MCF 10A (cell line): ENCODE measurements around the gene RHOBTB3. TPM values are rescaled to one million over a fixed set of nuclear protein-coding genes. Genes with fewer than 3 reads are reported as not detected.

ENCODE experiments used
- BruUV-seq: library from RNA; stranded (reverse); fragments of 400-500 nt; replicated peaks from 2 replicates; lab custom pipeline; 2021; lab: Mats Ljungman, UMichigan
- CTCF ChIA-PET: fragments of 300-600 bp; sonication (Branson Sonifier 250); formaldehyde crosslinking; extraction: SDS; loops from one replicate; lab custom pipeline; 2021; ENCODE audit warnings: antibody characterized with exemption, inconsistent platforms; lab: Yijun Ruan, JAX
- POLR2A ChIA-PET: fragments of 300-600, 350-650 bp; sonication (Branson Sonifier 250); formaldehyde crosslinking; extraction: SDS; loops from one replicate; lab custom pipeline; 2020; ENCODE audit warnings: antibody characterized with exemption, inconsistent platforms; lab: Yijun Ruan, JAX
- DNase-seq: peaks from one replicate; pipeline ENCODE4 v3.0.0-alpha.2; 2018; ENCODE audit not compliant: unreplicated experiment
- H3K27ac Mint-ChIP-seq: one replicate; pipeline ENCODE4 v1.8.0; 2022; ENCODE audit warnings: mild to moderate bottlenecking, low read depth, mixed read lengths; ENCODE audit not compliant: unreplicated experiment
- H3K27me3 Mint-ChIP-seq: one replicate; pipeline ENCODE4 v1.8.0; 2022; ENCODE audit warnings: mixed read lengths; ENCODE audit not compliant: insufficient read depth, unreplicated experiment
- H3K36me3 Mint-ChIP-seq: one replicate; pipeline ENCODE4 v1.8.0; 2022; ENCODE audit warnings: mild to moderate bottlenecking, moderate library complexity, mixed read lengths; ENCODE audit not compliant: insufficient read depth, unreplicated experiment
- H3K4me1 Mint-ChIP-seq: one replicate; pipeline ENCODE4 v1.8.0; 2022; ENCODE audit warnings: mixed read lengths; ENCODE audit not compliant: insufficient read depth, unreplicated experiment
- H3K4me3 Mint-ChIP-seq: one replicate; pipeline ENCODE4 v1.8.0; 2022; ENCODE audit warnings: mild to moderate bottlenecking, moderate library complexity, mixed read lengths; ENCODE audit not compliant: unreplicated experiment
- H3K9me3 Mint-ChIP-seq: one replicate; pipeline ENCODE4 v1.8.0; 2022; ENCODE audit warnings: mixed read lengths; ENCODE audit not compliant: unreplicated experiment
- intact Hi-C: fragments of 100-400 bp; cut with micrococcal nuclease; formaldehyde crosslinking; loops from 2 replicates; pipeline ENCODE4 v1.14.1; 2022
- total RNA-seq: library from RNA; stranded (reverse); gene quantifications from 2 replicates; pipeline ENCODE4 v1.2.3, GENCODE V29; 2022
- TF ChIP-seq, protein P1 (sequence below): fragments of 200-600 bp; IDR thresholded peaks from one replicate; pipeline ENCODE4 v1.8.0; 2022; ENCODE audit warnings: antibody characterized with exemption, mild to moderate bottlenecking; ENCODE audit not compliant: unreplicated experiment

RHOBTB3 gene
- total RNA-seq, 1 experiment from 2014 or later = 3.4 TPM

DNA sequence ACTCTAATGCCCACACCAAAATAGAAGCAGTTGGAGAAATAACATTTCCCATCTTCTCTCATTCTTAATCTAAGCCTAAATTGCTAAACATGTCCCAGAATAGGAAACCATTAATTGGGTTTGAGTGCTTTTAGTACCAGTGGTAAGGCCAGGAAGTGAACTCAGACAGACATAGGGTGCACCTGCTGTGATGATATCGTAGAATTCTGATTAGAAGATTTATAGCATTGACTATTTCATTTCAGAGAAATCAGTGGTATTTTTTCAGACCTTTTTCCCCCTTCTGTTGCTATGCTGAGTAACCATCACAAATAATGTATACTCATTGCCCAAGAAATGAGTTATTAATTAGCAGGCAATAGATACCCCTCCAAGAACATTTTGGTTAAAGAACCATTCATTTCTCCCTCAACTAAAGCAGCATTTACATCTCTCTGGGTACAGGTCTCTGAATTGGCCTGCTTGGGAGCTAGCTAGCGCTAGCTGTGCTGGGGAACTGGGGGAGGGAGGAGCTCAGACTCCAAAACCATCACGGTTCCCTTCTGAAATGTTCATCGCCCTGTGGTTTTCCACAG lies 84.1 kb downstream of the RHOBTB3 start:
- H3K27me3 Mint-ChIP-seq = no peaks in the 10 kb centered on the region
- no peak overlapping the region for H3K4me3 Mint-ChIP-seq
- CTCF ChIA-PET = interaction anchor here (1.8 kb wide), 1 partner anchor 32 kb away, joined by 5 read pairs; no protein-coding TSS in a partner anchor
- peaks cover 36% of the 10 kb centered on the region for H3K36me3 Mint-ChIP-seq
- POLR2A ChIA-PET = no interaction called here
- no peak for DNase-seq
- intact Hi-C loops = no loop called here
- no peaks in the 10 kb centered on the region for H3K9me3 Mint-ChIP-seq
- TF ChIP-seq, protein P1, sequence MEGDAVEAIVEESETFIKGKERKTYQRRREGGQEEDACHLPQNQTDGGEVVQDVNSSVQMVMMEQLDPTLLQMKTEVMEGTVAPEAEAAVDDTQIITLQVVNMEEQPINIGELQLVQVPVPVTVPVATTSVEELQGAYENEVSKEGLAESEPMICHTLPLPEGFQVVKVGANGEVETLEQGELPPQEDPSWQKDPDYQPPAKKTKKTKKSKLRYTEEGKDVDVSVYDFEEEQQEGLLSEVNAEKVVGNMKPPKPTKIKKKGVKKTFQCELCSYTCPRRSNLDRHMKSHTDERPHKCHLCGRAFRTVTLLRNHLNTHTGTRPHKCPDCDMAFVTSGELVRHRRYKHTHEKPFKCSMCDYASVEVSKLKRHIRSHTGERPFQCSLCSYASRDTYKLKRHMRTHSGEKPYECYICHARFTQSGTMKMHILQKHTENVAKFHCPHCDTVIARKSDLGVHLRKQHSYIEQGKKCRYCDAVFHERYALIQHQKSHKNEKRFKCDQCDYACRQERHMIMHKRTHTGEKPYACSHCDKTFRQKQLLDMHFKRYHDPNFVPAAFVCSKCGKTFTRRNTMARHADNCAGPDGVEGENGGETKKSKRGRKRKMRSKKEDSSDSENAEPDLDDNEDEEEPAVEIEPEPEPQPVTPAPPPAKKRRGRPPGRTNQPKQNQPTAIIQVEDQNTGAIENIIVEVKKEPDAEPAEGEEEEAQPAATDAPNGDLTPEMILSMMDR = no peak
- H3K4me1 Mint-ChIP-seq = peaks cover 13% of the 10 kb centered on the region
- no TSS peak for BruUV-seq
- H3K27ac Mint-ChIP-seq = no peak overlapping the region

- POLR2A ChIA-PET = no interaction called here
- Mint-ChIP-seq H3K27ac (no peak overlapping the region), H3K4me1 (peaks cover 17% of the 10 kb centered on the region)
These were observed 85.2 kb downstream of the RHOBTB3 start for GRCh38 chr5:95816341-95816740.

DNA sequence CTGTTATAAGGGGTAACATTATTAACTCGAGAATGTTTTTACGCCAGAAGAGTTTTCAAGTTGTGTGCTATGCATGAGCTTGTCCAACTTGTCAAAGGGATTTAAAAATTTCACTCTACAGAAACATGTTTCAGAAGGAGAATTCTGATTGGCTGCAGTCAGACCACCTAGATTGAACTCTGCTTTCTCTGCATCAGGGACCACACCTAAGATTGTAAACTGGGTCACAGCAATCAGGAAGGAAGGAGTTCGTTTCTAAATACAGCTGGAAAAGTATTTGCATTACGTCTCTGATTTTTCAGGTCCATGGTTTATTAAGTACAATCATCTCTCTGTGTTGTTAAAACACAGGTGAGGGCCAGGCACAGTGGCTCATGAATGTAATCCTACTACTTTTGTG lies 85.6 kb downstream of the RHOBTB3 start:
- ChIA-PET CTCF (interaction anchor here (1.8 kb wide), 1 partner anchor 30 kb away, joined by 5 read pairs; no protein-coding TSS in a partner anchor), POLR2A (no interaction called here)
- peaks cover 22% of the 10 kb centered on the region for H3K4me1 Mint-ChIP-seq
- H3K27me3 Mint-ChIP-seq = no peaks in the 10 kb centered on the region
- intact Hi-C loops = no loop called here
- H3K4me3 Mint-ChIP-seq = no peak overlapping the region
- TF ChIP-seq, protein P1 = no peak
- H3K9me3 Mint-ChIP-seq = no peaks in the 10 kb centered on the region
- no TSS peak for BruUV-seq
- no peak overlapping the region for H3K27ac Mint-ChIP-seq
- no peak for DNase-seq
- H3K36me3 Mint-ChIP-seq = peaks cover 40% of the 10 kb centered on the region

More at GRCh38 chr5:95816341-95816740, 85.2 kb downstream of the RHOBTB3 start:
- BruUV-seq = no TSS peak
- peaks cover 36% of the 10 kb centered on the region for H3K36me3 Mint-ChIP-seq
- no peak for DNase-seq
- H3K9me3 Mint-ChIP-seq = no peaks in the 10 kb centered on the region
- H3K27me3 Mint-ChIP-seq = no peaks in the 10 kb centered on the region
- no peak overlapping the region for H3K4me3 Mint-ChIP-seq
- CTCF ChIA-PET = interaction anchor here (1.8 kb wide), 1 partner anchor 30 kb away, joined by 5 read pairs; no protein-coding TSS in a partner anchor
- intact Hi-C loops = no loop called here
- TF ChIP-seq, protein P1 = no peak

DNA sequence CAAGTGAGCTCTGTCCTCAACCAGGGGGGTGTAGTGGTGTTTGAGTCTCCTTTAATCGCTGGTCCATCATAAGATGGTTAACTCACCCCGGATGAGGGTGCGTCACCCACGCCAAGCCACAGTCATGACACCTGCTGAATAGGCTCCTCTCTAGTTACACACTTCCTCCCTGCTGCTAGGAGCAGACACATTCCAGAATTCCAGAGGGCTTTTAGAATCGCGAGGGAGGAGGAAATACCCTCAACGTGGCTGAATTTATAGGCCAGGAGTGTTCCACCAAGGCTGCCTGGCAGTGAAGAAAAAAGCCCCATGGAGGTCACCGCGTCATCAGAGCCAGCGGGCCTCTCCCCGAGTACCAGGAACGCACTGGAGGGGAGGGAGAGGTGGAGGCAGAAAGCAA lies 86.3 kb downstream of the RHOBTB3 start:
- H3K4me3 Mint-ChIP-seq = no peak overlapping the region
- ChIA-PET POLR2A (no interaction called here), CTCF (interaction anchor here (1.8 to 2.5 kb wide), 2 partner anchors 29 to 36 kb away, joined by 5 to 12 read pairs; no protein-coding TSS in a partner anchor)

More for the DNA sequence above, 86.3 kb downstream of the RHOBTB3 start:
- DNase-seq = no peak
- TF ChIP-seq, protein P1 = no peak
- intact Hi-C loops = no loop called here
- Mint-ChIP-seq H3K9me3 (no peaks in the 10 kb centered on the region), H3K36me3 (peaks cover 42% of the 10 kb centered on the region), H3K4me1 (peaks cover 24% of the 10 kb centered on the region), H3K27me3 (no peaks in the 10 kb centered on the region), H3K27ac (no peak overlapping the region)
- no TSS peak for BruUV-seq
